Glomerular endothelial cell (primary cell): Measurements from ENCODE around the gene CFAP299. TPM values are rescaled to one million over a fixed set of nuclear protein-coding genes. Genes with fewer than 3 reads are reported as not detected.
"Not testable (repeated sequence)": the region's sequence is repeated elsewhere in the genome, so short reads cannot be mapped to it uniquely, and the experiment has no call there.

Experiments
- DNase-seq: peaks from one replicate; pipeline ENCODE4 v3.0.0-alpha.2; 2011; ENCODE audit warnings: low read depth, low spot score; ENCODE audit errors: extremely low read depth
- total RNA-seq: library from RNA; depleted of rRNA; stranded (reverse); fragments of >200 nt; gene quantifications from 2 replicates; pipeline ENCODE4 v1.2.3, GENCODE V29; 2015

Gene CFAP299
- total RNA-seq, 1 donor from 2014 or later = not detected

- not testable (repeated sequence) for DNase-seq
These were observed 103.9 kb downstream of the CFAP299 start for GRCh38 chr4:80439294-80440061.

GRCh38 chr4:80446248-80446647, 110.7 kb downstream of the CFAP299 start:
- no peak for DNase-seq

GRCh38 chr4:80446664-80447063, 111.1 kb downstream of the CFAP299 start:
- DNase-seq = no peak

GRCh38 chr4:80447493-80447892, 112.0 kb downstream of the CFAP299 start:
- DNase-seq = no peak

- DNase-seq = no peak
These were observed 112.5 kb downstream of the CFAP299 start for GRCh38 chr4:80448056-80448455.

GRCh38 chr4:80452055-80452454, 116.5 kb downstream of the CFAP299 start:
- DNase-seq = no peak

GRCh38 chr4:80452768-80453167, 117.2 kb downstream of the CFAP299 start:
- no peak for DNase-seq

GRCh38 chr4:80454040-80454439, 118.5 kb downstream of the CFAP299 start:
- no peak for DNase-seq

- DNase-seq = no peak
These were observed 119.0 kb downstream of the CFAP299 start for GRCh38 chr4:80454556-80454955.

GRCh38 chr4:80459918-80460473, 124.5 kb downstream of the CFAP299 start:
- no peak for DNase-seq

GRCh38 chr4:80461412-80461811, 125.9 kb downstream of the CFAP299 start:
- DNase-seq = no peak

- no peak for DNase-seq
These were observed 127.1 kb downstream of the CFAP299 start for GRCh38 chr4:80462621-80463091.

GRCh38 chr4:80463509-80463908, 128.0 kb downstream of the CFAP299 start:
- DNase-seq = no peak

- DNase-seq = no peak
These were observed 129.7 kb downstream of the CFAP299 start for GRCh38 chr4:80465238-80465637.

- no peak for DNase-seq
These were observed 130.2 kb downstream of the CFAP299 start for GRCh38 chr4:80465736-80466135.

GRCh38 chr4:80466618-80467017, 131.1 kb downstream of the CFAP299 start:
- no peak for DNase-seq

- DNase-seq = no peak
These were observed 136.2 kb downstream of the CFAP299 start for GRCh38 chr4:80471756-80472155.

GRCh38 chr4:80475236-80475635, 139.7 kb downstream of the CFAP299 start:
- no peak for DNase-seq

GRCh38 chr4:80475798-80476197, 140.3 kb downstream of the CFAP299 start:
- DNase-seq = no peak

GRCh38 chr4:80484712-80485111, 149.2 kb downstream of the CFAP299 start:
- no peak for DNase-seq

GRCh38 chr4:80486603-80487002, 151.1 kb downstream of the CFAP299 start:
- no peak for DNase-seq

- DNase-seq = no peak
These were observed 154.3 kb downstream of the CFAP299 start for GRCh38 chr4:80489798-80490197.
